Stomach (tissue), 4 donors: ENCODE measurements around the gene STX10.
A peak's percentile ranks its signal among the peaks of the same experiment; 100 is the strongest.

ENCODE experiments used
- EP300 ChIP-seq: sonication (generic); formaldehyde crosslinking; IDR thresholded peaks from one replicate; pipeline ENCODE4 v1.6.1; 2017; ENCODE audit warnings: antibody characterized with exemption
- POLR2A ChIP-seq, 4 donors: fragments of 450-650 bp; IDR thresholded peaks; one replicate each; pipeline ENCODE4 v1.6.1; 2016; ENCODE audit warnings: antibody characterized with exemption in 4 of 4, control low read depth in 2 of 4, mild to moderate bottlenecking in 1 of 4, moderate library complexity in 1 of 4
- POLR2AphosphoS5 ChIP-seq, 3 donors: sonication (generic); formaldehyde crosslinking; IDR thresholded peaks; one replicate each; pipeline ENCODE4 v1.6.1; 2016; ENCODE audit warnings: antibody characterized with exemption in 3 of 3
- TF ChIP-seq, protein P1 (sequence below), 7 experiments: fragments of 450-650 bp in 4 of 7; fragments of 200-600 bp in 3 of 7; sonication (generic) in 3 of 7; IDR thresholded peaks; one replicate each; pipeline ENCODE4 v1.5.1; 2016 to 2019; ENCODE audit warnings: antibody characterized with exemption in 7 of 7, control low read depth in 2 of 7, mild to moderate bottlenecking in 1 of 7

DNA sequence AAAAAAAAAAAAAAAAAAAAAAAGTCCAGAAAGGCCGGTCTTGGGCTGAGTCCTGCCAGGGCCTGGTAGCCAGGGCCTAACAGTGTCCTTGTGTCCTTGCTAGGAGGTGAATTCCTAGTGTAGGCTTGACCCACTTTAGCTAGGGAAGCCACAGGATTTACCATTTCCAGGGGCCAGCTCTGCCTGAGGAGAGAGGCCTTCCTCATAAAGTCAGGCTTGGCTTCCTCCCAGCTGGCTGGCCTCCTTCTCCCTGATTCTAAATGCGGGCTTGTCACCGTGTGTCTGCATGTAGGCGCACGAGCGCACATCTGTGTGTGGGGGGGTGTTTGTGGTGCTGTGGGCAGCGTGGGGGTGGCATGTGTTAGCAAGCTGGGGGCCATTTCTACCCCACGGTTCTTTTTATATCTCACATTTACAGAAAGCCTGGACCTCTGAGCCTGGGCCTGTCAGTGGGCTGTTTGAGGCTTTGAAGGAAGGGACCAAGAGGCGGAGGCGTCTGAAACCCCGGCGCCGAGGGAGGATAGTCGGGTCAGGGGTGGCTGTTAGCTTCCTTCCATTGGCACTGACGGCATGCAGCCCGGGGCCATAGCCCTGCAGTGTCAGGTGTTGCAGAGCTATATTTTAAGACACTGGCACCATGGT, 31.7 kb upstream of the STX10 start:
- TF ChIP-seq EP300 (no peak), POLR2A (IDR thresholded peaks at IDR 0.05) (no peak), POLR2AphosphoS5 (IDR thresholded peaks at IDR 0.05) (peak in 1 of 3 donors; percentile 6)
- TF ChIP-seq, protein P1, sequence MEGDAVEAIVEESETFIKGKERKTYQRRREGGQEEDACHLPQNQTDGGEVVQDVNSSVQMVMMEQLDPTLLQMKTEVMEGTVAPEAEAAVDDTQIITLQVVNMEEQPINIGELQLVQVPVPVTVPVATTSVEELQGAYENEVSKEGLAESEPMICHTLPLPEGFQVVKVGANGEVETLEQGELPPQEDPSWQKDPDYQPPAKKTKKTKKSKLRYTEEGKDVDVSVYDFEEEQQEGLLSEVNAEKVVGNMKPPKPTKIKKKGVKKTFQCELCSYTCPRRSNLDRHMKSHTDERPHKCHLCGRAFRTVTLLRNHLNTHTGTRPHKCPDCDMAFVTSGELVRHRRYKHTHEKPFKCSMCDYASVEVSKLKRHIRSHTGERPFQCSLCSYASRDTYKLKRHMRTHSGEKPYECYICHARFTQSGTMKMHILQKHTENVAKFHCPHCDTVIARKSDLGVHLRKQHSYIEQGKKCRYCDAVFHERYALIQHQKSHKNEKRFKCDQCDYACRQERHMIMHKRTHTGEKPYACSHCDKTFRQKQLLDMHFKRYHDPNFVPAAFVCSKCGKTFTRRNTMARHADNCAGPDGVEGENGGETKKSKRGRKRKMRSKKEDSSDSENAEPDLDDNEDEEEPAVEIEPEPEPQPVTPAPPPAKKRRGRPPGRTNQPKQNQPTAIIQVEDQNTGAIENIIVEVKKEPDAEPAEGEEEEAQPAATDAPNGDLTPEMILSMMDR (IDR thresholded peaks at IDR 0.05), result no peak
